BJ (cell line): Measurements from ENCODE around the gene GOLGA1. TPM values are rescaled to one million over a fixed set of nuclear protein-coding genes. Genes with fewer than 3 reads are reported as not detected.

Experiments
- CTCF ChIA-PET: fragments of 350-600 bp; formaldehyde crosslinking; extraction: SDS; loops from one replicate; lab custom pipeline; 2021; ENCODE audit warnings: antibody characterized with exemption, inconsistent platforms; lab: Yijun Ruan, JAX
- POLR2A ChIA-PET: fragments of 300-600 bp; sonication (Branson Sonifier 250); formaldehyde crosslinking; extraction: SDS; loops from one replicate; lab custom pipeline; 2021; ENCODE audit warnings: antibody characterized with exemption; lab: Charles Lee
- DNase-seq: peaks from one replicate; pipeline ENCODE4 v3.0.0-alpha.2; 2011; ENCODE audit warnings: low read depth
- H3K27me3 ChIP-seq: 2 replicates; pipeline ENCODE4 v1.6.0; 2011; ENCODE audit warnings: low read length; ENCODE audit not compliant: control insufficient read depth, insufficient read depth
- H3K36me3 ChIP-seq: 2 replicates; pipeline ENCODE4 v1.5.1; 2011; ENCODE audit warnings: low read length; ENCODE audit not compliant: control insufficient read depth, insufficient read depth
- H3K4me3 ChIP-seq: 2 replicates; pipeline ENCODE4 v1.5.1; 2011; ENCODE audit warnings: low read depth, mild to moderate bottlenecking, control low read depth, low read length
- polyA plus RNA-seq: library from polyadenylated mRNA; depleted of rRNA; stranded (reverse); fragments of >200 nt; gene quantifications from 2 replicates; pipeline ENCODE4 v1.2.3, GENCODE V29; 2011
- TF ChIP-seq, protein P1 (sequence below): IDR thresholded peaks from 2 replicates; pipeline ENCODE4 v1.5.1; 2011; ENCODE audit warnings: low read depth, mild to moderate bottlenecking, control low read depth, inconsistent platforms, low read length, moderate library complexity; ENCODE audit not compliant: insufficient read depth

The GOLGA1 gene
- polyA plus RNA-seq, 1 experiment, result 12.4 TPM

DNA sequence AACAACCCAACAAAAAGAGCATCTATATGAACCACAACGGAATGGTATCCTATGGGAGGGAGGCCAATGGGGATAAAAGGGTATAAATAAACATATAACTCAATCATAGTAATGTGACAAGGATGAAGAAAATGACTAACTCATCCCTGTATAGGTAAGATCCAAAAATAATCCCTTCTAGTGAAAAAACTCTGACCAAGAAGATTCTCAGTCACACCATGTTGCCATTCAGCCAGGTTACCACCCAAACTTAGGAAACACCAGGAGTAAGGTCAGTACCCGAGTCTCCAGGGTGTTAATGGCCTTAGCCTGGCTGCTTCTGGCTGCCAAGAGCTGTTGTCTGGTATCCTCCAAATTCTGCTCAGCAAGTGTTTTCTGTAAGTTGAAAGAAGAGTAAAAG lies 32.8 kb downstream of the GOLGA1 start:
- POLR2A ChIA-PET, result no interaction called here
- Histone ChIP-seq H3K4me3 (no peak overlapping the region), H3K36me3 (peaks cover 6% of the 10 kb centered on the region), H3K27me3 (no peaks in the 10 kb centered on the region)
- CTCF ChIA-PET, result no interaction called here
- TF ChIP-seq, protein P1, sequence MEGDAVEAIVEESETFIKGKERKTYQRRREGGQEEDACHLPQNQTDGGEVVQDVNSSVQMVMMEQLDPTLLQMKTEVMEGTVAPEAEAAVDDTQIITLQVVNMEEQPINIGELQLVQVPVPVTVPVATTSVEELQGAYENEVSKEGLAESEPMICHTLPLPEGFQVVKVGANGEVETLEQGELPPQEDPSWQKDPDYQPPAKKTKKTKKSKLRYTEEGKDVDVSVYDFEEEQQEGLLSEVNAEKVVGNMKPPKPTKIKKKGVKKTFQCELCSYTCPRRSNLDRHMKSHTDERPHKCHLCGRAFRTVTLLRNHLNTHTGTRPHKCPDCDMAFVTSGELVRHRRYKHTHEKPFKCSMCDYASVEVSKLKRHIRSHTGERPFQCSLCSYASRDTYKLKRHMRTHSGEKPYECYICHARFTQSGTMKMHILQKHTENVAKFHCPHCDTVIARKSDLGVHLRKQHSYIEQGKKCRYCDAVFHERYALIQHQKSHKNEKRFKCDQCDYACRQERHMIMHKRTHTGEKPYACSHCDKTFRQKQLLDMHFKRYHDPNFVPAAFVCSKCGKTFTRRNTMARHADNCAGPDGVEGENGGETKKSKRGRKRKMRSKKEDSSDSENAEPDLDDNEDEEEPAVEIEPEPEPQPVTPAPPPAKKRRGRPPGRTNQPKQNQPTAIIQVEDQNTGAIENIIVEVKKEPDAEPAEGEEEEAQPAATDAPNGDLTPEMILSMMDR, result no peak
- DNase-seq, result no peak

DNA sequence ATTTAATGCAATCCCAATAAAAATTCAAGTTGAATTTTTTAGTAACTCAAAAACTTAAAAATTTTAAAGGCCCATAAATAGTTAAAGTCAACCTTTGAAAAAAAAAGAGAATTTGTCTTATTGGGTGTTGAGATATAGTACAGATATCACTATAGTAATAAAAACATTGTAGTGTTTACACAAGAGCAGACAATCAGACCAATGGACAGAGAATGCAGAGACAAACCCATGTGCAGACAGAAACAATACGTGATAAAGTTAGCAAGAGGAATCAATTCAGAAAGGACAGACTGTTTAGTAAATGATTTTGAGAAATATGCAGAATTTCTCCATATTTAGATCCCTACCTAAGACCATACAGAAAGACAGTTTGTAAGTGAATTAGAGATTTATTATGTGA lies 33.9 kb downstream of the GOLGA1 start:
- no peak overlapping the region for H3K4me3 ChIP-seq
- ChIA-PET POLR2A (no interaction called here), CTCF (interaction anchor here (0.6 kb wide), 1 partner anchor 33 kb away, joined by 3 read pairs; no protein-coding TSS in a partner anchor)
- no peaks in the 10 kb centered on the region for H3K27me3 ChIP-seq
- TF ChIP-seq, protein P1, result no peak
- no peak for DNase-seq
- H3K36me3 ChIP-seq, result peaks cover 3% of the 10 kb centered on the region; the same call in 1 of the 2 replicates

DNA sequence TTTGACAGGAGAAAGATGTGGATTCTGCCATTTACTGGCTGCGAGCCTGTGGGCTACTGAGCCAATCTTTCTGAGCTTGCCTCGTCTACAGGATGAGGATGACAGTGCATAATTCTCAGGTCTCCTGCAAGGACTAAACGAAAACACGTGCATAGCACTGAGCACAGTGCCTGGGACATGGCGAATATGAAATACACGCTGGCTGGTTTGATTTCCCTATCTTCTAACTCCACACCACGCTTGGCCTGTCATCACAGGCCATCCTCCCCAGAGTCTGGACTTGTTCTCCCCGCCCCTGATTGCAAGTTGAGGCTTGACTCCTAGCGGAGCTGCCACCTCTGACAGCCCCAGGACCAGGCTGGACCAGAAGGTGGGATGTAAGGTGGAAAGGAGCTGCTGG lies 41.0 kb downstream of the GOLGA1 start:
- ChIA-PET CTCF (interaction anchor here (0.7 to 0.8 kb wide), 2 partner anchors 9 kb away, joined by 3 read pairs; no protein-coding TSS in a partner anchor), POLR2A (no interaction called here)
- Histone ChIP-seq H3K27me3 (no peaks in the 10 kb centered on the region), H3K36me3 (peaks cover 9% of the 10 kb centered on the region), H3K4me3 (no peak overlapping the region)
- no peak for DNase-seq
- TF ChIP-seq, protein P1, result no peak

DNA sequence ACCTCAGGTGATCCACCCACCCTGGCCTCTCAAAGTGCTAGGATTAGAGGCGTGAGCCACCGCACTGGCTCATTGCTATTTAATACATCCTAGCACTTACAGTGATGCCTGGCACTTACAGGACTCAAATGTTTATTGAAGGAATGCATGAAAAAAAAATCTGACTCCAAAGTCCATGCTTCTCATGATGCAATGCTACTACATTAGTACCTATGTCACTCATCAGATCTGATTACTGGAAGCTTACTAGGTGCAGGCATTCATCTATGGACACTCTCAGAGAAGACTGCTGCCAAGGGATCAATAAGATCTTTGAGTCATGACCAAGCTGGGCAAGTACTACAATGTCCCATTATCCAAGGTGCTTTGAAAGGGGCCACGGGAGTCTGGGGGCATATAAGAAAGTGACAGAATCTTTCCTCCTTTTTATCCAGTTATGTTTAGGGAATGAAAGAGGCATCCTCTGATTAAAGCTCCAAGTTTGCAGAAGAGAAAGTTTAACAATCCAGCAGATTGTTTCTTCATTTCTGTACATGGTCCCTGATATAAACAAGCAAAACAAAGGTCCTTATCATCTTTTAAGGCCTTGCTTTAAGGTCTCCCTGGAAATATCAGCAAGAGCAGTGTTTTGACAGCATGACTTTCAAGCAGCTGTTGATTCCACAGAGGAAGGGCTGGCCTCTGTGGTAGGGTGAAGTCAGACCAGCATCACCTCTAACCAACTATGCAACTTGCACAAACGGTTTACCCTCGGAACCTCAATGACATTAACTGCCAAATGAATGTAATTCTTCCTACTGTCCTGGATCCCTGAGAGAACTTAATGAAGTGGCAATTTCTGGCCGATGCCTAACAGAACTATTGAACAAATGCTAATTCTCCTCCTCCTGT lies 43.1 kb downstream of the GOLGA1 start:
- Histone ChIP-seq H3K27me3 (no peaks in the 10 kb centered on the region), H3K4me3 (no peak overlapping the region), H3K36me3 (peaks cover 9% of the 10 kb centered on the region)
- CTCF ChIA-PET, result interaction anchor here (1.4 kb wide), 1 partner anchor 16 kb away, joined by 3 read pairs; no protein-coding TSS in a partner anchor
- POLR2A ChIA-PET, result no interaction called here
- no peak for DNase-seq
- TF ChIP-seq, protein P1, result no peak

DNA sequence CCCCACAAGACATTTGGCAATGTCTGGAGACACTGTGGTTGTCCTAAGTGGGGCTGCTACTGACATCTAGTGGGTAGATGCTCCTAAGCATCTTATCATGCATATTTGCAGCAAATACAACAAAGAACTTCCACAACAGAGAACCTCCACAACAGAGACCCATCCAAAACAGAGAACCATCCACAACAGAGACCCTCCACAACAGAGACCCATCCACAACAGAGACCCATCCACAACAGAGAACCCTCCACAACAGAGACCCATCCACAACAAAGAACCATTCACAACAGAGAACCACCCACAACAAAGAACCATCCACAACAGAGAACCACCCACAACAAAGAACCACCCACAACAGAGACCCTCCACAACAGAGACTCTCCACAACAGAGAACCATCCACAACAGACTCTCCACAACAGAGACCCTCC lies 46.1 kb downstream of the GOLGA1 start:
- Histone ChIP-seq H3K4me3 (no peak overlapping the region), H3K27me3 (no peaks in the 10 kb centered on the region), H3K36me3 (peaks cover 14% of the 10 kb centered on the region)
- ChIA-PET POLR2A (no interaction called here), CTCF (interaction anchor here (1.0 to 2.5 kb wide), 8 partner anchors 14 to 248 kb away, joined by 3 to 16 read pairs (median 8); partner anchors contain the start of genes NR6A1, SCAI and WDR38)
- no peak for DNase-seq
- TF ChIP-seq, protein P1, result peak; percentile 67
